ENCODE measurements around the gene PARP8.
"Not testable (repeated sequence)": the region's sequence is repeated elsewhere in the genome, so short reads cannot be mapped to it uniquely, and the experiment has no call there.

The PARP8 gene

DNA sequence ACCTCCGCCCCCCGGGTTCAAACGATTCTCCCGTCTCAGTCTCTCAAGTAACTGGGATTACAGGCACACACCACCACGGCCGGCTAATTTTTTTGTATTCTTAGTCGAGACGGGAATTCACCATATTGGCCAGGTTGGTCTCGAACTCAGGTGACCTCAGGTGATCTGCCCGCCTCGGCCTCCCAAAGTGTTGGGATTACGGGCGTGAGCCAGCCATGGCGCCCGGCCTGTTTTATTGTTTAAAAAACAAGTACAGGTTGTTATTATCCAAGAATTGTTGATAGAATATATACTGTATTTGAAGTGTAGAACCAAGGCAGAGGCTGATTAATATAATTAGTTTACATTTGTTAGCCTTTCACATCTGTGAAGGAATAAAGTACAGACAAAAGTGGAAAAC is 8.9 kb downstream of the PARP8 start:
- in situ Hi-C loops (cut with HindIII; ENCODE audit: low sequenced_read_pairs) = no loop called here

DNA sequence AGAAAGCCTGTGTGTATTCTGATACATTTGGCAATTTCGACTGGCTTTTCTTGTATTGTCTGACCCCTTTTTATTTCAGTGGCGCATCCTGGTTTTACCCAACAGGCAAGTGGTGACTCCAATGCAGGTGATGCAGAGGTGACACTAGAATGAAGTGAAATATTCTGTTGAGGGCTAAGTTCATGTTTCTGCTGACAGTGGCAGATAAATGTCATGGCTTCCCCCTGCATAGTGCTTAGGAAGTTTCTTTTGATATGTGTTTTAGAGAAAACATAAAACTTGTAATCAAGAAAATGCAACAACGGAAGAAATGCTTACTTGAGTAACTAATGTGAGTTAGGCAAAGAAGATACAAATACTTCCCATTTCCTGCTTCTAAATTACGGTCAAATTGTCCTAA is 13.1 kb downstream of the PARP8 start:
- in situ Hi-C loops (cut with HindIII; ENCODE audit: low sequenced_read_pairs) = not testable (repeated sequence)

DNA sequence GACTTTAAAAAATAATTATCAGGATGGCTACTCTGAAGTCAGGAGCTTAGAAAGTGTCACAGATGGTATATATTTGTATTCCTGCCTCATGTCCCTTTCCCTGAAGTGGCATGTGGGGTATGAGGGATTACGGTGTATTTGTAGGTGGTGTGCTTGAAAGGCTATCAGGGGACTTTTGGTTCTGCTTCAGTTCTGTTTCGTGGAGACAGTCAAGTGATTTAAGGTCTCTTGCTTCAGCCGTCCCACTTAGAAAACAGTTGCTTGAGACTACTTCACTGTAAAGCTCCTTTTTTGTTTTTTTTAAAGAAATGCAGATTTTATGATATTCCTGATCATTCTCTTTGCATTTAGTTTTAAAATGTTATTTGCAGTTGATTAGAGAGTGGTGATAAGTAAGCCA is 18.3 kb downstream of the PARP8 start:
- in situ Hi-C loops (cut with HindIII; ENCODE audit: low sequenced_read_pairs) = no loop called here

DNA sequence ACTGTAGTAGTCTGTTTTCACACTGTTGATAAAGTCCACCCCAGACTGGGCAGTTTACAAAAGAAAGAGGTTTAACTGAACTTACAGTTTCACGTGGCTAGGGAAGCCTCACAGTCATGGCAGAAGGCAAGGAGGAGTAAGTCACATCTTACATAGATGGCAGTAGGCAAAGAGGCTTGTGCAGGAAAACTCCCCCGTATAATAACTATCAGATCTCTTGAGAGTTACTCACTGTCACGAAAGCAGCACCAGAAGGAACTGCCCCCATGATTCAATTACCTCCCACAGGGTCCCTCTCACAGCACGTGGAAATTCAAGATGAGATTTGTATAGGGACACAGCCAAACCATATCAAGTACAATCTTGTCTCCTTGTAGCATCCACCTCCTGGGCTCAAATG is 21.1 kb downstream of the PARP8 start:
- in situ Hi-C loops (cut with HindIII; ENCODE audit: low sequenced_read_pairs) = no loop called here

DNA sequence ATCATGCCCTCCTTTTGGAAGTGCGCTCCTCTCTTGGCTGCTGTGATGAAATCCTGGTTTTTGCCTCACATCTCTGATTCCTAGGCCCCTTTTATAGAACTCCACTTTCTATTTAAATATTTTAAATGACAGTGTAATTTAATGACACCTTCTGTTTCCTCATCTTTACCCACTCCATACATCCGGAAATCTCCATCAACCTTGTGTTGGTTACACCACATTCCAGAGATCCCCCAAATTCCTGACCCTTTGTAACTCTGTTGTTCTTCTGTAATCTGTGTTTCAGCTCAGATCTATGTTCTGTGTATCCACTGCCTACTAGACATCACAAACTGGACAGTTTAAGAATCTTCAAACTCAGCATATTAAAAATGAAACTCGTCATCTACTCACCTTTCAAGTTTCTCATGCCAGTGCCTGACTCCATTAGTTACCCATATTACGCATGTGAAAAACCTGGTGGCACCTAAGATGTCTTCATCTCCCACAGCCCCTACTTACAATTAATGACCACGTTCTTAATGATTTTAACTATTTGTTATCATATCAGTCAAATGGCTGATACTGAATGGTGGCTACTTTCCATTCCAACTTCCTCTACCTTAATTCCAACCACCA is 25.1 kb downstream of the PARP8 start:
- in situ Hi-C loops (cut with HindIII; ENCODE audit: low sequenced_read_pairs) = no loop called here

DNA sequence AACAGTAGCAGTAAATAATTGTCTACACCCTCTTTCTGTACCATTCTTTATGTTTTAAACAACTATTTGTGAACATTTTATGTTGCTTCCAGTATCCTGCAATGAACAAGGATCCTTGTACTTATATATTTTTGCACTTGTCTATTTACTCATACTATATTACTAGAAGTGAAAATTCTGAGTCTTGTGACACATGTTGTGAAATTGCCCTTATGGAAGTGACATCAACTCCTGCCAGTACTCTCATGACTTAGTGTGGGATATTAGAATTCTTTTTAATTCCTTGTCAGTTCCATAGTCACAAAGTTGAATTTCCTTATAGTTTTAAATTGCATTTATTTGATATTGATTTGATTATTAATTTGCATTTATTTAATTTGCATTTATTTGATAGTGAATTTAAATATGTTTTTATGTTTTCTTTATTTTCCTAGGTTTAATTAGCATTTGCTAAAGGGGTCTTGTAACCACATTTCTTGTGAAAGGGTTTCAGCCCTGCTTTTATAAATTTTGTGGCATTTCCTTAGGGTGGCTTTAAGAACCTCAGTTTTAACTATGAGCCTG is 27.7 kb downstream of the PARP8 start:
- in situ Hi-C loops (cut with HindIII; ENCODE audit: low sequenced_read_pairs) = no loop called here

DNA sequence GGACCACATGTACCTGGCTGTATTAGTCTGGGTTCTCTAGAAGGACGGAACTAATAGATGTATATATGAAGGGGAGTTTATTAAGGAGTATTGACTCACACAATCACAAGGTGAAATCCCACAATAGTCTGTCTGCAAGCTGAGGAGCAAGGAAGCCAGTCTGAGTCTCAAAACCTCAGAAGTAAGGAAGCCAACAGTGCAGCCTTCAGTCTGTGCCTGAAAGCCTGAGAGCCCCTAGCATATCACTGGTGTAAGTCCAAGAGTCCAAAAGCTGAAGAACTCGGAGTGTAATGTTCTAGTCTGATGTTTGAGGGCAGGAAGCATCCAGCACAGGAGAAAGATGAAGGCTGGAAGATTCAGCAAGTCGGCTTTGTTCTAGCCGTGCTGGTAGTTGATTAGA is 28.2 kb downstream of the PARP8 start:
- in situ Hi-C loops (cut with HindIII; ENCODE audit: low sequenced_read_pairs) = not testable (repeated sequence)

DNA sequence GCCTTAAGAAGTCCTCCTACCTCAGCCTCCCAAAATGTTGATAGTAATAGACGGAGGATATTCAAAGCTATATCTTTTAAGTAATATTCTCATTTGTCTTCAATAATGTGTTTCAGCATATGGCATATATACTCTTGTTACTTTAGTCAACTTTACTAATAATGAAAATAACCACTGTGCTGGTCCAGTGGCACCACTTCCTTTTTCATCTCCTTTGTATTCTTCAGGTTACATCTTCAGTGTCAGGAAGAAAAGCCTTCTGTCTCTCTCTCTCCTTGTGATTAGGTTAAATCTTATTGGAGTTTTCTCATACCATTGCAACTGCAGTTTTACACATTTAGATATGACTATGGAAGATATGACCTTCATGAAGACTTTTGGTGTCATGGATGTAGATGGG is 31.3 kb downstream of the PARP8 start:
- in situ Hi-C loops (cut with HindIII; ENCODE audit: low sequenced_read_pairs) = no loop called here

DNA sequence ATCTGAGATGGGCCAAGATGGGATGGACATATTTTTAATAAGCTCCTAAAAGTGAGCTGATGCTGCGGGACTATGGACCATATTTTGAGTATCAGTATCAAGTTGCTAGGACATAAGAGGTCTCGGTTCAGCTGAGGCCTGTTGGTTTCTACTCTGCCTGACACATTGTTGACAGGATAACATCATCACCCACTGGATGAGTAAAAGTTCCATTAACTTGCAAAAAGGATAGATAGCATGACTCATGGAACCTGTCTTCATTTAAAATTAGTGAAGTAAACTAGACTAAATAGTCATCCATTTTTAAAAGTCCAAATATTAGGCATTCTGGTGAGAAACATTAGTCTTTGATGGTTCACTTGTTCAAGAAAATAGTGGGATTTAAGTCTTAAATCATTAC is 33.3 kb downstream of the PARP8 start:
- in situ Hi-C loops (cut with HindIII; ENCODE audit: low sequenced_read_pairs) = no loop called here

DNA sequence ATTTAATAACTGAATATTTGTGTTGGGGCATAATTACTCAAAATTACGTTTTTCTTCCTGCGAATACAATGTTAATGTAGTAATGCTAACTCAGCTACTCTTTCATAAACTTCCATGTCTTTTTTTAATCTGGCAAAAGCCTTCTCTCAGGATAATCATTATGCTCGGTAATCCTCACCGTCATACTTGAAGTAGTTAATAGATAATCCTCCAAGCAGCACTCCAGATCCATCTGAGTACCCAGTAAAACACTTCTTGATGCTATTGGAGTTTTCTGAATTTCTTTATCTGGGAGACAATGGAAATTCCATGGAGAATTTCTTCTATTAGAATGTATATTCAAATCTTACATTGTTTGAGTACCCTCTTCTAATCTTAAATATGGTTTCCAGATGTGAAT is 34.3 kb downstream of the PARP8 start:
- in situ Hi-C loops (cut with HindIII; ENCODE audit: low sequenced_read_pairs) = no loop called here

DNA sequence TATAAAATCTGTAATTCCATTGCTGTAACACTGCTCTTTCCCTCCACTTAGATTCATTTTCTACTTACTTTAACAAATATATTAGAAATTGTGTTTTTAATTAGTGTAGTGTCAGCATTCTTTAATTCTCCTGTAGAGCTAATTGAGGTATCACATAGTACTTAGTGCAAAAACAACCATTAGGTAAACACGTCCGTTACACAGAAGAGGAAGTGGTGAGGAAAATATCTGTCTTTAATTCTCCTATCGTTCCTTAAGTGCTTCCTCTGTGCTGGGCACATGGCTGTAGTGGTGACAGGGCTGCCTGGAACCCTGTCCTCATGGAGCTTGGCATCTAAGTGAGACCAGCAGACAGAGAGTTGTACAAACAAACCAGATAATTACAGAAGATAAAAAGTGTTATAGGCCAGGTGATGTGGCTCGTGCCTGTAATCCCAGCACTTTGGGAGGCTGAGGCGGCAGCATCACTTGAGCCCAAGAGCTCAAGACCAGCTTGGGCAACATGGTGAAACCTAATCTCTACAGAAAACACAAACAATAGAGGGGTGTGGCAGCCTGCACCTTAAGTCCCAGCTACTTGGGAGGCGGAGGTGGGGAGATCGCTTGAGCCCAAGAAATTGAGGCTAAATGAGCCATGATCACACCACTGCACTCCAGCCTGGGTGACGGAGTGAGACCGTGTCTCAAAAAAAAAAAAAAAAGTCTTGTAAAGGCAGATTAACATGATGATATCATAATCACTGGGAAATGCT is 36.4 kb downstream of the PARP8 start:
- in situ Hi-C loops (cut with HindIII; ENCODE audit: low sequenced_read_pairs) = no loop called here

DNA sequence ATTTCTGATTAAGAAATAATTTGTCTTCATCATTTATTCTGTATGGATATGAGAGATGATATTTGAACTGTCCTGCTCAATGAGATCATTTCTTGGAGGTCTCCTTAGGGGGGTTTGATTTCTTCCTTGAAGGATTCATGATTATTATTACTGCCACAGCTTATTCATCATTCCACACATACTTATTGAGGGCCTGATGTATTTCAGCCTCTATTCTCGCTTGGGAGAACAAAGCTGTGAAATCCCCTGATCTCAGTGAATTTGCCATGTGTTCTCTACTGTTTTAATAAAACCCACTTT is 36.9 kb downstream of the PARP8 start:
- in situ Hi-C loops (cut with HindIII; ENCODE audit: low sequenced_read_pairs) = no loop called here

DNA sequence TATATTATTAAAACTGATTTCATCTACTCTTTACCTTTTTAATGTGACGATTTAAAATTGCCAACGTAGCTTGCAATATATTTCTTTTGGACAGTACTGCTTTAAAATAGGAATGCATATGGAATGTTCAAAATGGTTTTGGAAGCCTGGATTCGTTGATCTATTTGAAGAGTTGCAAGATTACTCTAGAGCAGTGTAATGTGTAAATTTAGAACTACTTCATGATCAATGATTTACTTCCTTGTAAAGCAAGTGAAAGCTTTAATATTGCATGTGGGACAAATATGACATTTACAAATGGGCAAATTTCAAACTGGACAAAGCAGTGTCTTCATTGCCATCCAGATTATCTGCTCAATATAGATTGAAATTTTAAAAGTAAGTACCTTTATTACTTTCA is 38.3 kb downstream of the PARP8 start:
- in situ Hi-C loops (cut with HindIII; ENCODE audit: low sequenced_read_pairs) = no loop called here

DNA sequence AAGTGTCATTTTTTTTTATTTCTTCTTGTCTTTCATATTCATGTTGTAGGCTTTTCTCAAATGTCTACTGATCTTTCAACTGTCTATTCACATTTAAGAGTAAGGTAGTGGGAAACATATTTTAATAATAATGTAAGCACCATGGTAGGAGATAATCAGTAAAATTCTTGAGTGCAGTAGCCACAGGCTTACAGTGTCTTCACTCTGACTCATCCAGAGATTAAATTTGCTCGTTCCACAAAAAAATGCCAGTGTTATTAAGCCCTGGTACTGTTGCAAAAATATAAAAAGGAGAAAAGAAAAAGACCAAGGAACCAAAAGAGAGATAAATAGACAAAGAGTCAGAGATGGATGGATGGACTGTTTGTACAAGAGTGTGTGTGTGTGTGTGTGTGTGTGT is 43.0 kb downstream of the PARP8 start:
- in situ Hi-C loops (cut with HindIII; ENCODE audit: low sequenced_read_pairs) = no loop called here

DNA sequence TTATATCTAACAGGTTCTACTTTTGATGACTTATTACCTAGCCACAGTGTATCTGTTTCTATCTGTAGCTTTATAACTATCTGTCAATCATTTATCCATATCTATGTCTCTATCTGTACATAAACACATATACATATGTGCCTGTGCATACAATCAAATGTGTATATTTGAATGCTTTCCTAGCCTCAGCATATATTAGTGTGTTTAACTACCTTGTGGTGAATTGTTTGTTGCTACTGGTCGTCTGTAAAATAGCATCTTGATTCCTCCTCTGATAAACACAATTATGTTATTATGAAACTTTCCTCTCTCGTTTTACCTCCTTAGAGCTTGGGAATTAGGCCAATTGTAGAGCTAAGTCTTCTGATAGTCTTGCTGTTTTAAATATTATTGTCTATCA is 44.4 kb downstream of the PARP8 start:
- in situ Hi-C loops (cut with HindIII; ENCODE audit: low sequenced_read_pairs) = no loop called here

DNA sequence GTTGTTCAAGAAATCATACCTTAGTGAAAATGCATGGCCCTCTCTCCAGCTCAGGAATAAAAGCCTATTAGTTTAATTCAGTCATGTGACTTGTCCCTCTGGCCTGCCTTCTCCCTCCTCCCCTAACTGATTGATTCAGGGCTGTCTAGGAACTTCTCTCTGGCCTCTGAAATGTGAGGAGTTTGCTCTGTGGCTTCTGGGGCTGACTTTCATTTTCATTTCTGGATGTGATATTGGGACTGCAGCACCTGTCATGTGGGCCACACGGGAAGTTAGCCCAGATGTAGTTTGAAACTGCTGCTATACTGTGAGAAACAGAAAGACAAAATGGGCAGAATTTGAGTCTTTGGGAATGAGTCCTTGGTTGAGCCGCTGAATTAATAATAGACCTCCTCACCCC is 44.8 kb downstream of the PARP8 start:
- in situ Hi-C loops (cut with HindIII; ENCODE audit: low sequenced_read_pairs) = no loop called here

DNA sequence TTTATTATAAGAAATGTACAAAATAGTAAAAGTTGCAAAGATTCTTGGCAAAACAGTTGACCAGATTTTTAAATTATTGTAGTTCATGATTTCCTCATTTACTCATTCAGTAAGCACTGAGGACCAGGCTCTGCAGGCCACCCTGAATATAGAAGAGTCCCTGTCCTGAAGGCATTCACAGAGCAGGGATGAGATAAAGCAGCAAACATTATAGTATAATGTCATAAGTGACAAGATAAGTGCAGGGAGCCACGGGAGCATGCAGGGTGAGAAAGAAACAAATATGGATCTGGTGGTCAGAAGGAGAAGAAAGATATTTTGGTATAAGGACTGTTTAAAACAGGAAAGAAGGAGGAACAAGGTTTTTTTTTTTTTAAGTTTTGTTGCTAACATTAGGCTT is 46.0 kb downstream of the PARP8 start:
- in situ Hi-C loops (cut with HindIII; ENCODE audit: low sequenced_read_pairs) = no loop called here

DNA sequence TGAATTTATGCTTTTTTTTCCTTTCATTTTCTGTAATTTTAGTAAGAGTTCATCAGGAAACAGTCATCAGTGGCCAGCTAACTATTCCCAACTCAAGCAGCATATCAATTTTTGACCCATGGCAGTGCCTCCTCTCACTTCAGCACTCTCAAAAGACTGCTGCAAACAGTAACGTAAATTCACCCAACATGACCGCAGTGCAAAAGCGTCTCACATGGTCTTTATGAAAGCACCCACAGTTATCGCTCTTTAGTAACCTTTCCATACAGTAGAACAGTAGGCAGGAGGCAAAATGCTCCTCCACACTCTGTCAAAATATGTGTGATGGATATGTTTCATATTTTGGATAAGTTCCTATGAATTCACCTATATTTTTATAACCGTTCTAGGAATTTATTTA is 48.6 kb downstream of the PARP8 start:
- in situ Hi-C loops (cut with HindIII; ENCODE audit: low sequenced_read_pairs) = no loop called here

DNA sequence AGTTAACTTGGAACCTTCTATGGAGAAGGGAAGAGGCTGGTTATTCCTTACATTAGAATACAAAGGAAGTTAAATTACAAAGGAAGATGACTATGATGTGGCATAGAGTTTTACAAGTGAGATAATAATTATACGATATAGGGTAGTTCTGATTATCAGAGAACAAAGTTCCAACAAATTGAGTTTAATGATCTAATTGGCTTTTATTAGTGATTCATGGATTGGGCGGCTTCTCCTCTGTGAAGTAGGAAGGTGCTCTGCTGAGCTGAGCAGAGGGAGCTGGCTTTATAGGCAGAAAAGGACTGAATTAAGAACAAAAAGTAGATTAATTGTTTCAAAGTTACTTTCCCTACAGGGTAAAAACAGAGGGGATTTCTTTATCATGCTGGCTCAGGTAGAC is 49.7 kb downstream of the PARP8 start:
- in situ Hi-C loops (cut with HindIII; ENCODE audit: low sequenced_read_pairs) = no loop called here

DNA sequence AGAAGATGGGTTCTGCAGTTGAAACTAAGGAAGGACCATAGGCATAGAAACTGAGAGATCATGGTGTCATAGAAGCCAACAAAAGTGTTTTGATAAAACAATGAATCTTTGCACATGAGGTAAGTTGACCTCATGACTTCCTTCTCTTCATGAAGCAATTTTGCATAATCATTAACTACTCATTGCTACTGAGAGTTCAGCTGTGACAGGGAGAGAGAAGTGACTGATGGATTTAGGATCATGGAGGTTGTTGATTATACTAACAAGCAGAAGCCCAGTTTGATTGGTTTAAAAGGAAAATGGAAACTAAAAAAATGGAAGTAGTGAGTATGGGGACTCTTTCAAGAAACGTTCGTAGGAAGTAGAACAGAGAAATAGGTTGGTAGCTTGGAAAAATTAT is 51.2 kb downstream of the PARP8 start:
- in situ Hi-C loops (cut with HindIII; ENCODE audit: low sequenced_read_pairs) = no loop called here

DNA sequence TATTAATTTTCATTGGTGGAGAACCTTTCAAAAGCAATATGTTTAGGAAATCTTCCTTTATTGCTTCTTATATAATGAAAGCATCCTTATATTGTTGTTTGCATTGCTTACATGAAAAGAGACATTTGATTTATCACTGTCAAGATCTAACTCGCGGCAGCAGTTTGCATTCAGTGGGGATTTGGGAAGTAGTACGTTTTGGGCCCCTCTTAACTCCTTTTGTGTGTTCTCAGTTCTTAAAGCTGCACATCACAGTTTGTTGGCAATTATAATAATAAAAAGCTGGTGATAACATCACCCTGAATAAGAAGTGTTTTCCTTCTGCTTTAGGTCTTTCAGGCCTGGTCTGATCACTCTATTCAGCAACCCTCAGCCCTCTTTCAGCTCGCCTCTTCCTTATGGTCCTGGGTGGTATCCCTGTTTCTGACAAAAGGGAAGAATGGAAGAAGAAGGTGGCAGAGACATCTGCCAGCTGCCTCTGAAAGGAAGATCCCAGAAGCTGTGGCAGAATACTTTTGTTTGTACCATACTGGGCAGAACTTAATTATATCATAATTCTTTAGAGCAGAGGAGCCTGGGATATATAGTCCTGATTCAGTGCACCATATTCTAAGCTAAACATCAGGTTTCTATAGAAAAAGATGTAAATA is 53.7 kb downstream of the PARP8 start:
- in situ Hi-C loops (cut with HindIII; ENCODE audit: low sequenced_read_pairs) = no loop called here

DNA sequence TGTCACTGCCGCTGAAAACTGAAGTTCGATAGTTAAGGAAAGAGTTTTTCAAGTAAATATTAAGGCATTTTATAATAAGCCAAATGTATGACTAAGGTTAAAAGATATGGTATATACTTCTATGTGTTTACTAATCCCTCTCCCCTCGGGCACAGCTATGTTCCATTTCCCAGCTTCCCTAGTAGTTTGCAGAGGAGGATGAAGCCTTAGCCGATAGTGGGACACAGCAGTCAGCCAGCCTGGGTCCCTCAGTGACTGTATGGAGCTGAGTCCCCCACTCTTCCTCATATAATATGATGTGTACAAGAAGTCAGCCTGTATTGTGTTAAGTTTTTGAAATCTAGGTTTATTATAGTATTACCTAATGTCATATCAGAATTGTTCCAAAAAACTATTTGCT is 55.8 kb downstream of the PARP8 start:
- in situ Hi-C loops (cut with HindIII; ENCODE audit: low sequenced_read_pairs) = no loop called here

Measured in endothelial cell of hepatic sinusoid (primary cell).